ENCODE data around the gene CREG2. TPM values are rescaled to one million over a fixed set of nuclear protein-coding genes. Genes with fewer than 3 reads are reported as not detected.

CREG2 gene
- total RNA-seq, 1 experiment from 2014 or later, result not detected

DNA sequence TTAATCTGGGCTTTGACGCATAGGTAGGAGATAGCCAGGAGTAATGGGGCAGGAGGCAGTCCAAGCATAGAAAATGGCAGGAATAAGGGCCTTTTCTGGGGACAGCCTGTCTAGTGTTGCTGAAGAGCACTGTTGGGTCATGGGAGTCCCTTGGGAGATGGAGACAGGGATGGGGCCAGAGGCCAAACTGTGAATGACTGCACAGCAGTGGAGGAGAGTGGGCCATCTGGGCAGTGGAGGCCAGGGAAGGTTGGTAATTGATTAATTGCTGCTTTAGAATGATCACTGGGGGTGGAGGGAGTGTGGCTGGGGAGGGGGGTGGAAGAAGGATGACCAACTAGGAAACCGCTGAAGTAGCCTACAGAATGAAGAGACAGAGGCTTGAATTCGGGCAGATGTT lies 28.6 kb upstream of the CREG2 start:
- TF ChIP-seq, protein P1, sequence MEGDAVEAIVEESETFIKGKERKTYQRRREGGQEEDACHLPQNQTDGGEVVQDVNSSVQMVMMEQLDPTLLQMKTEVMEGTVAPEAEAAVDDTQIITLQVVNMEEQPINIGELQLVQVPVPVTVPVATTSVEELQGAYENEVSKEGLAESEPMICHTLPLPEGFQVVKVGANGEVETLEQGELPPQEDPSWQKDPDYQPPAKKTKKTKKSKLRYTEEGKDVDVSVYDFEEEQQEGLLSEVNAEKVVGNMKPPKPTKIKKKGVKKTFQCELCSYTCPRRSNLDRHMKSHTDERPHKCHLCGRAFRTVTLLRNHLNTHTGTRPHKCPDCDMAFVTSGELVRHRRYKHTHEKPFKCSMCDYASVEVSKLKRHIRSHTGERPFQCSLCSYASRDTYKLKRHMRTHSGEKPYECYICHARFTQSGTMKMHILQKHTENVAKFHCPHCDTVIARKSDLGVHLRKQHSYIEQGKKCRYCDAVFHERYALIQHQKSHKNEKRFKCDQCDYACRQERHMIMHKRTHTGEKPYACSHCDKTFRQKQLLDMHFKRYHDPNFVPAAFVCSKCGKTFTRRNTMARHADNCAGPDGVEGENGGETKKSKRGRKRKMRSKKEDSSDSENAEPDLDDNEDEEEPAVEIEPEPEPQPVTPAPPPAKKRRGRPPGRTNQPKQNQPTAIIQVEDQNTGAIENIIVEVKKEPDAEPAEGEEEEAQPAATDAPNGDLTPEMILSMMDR (IDR thresholded peaks at IDR 0.05; ENCODE audit: unreplicated experiment), result no peak
- Mint-ChIP-seq H3K27me3 (ENCODE audit: insufficient read depth, unreplicated experiment) (no peaks in the 10 kb centered on the region), H3K4me1 (ENCODE audit: insufficient read depth, unreplicated experiment) (peaks cover 6% of the 10 kb centered on the region), H3K4me3 (ENCODE audit: unreplicated experiment) (no peak overlapping the region), H3K9me3 (ENCODE audit: unreplicated experiment) (no peaks in the 10 kb centered on the region), H3K27ac (ENCODE audit: low read depth, unreplicated experiment) (no peak overlapping the region), H3K36me3 (ENCODE audit: insufficient read depth, unreplicated experiment) (no peaks in the 10 kb centered on the region)
- ChIA-PET CTCF (interaction anchor here (0.8 to 4.7 kb wide), 5 partner anchors 9 to 433 kb away, joined by 3 to 35 read pairs (median 4); no protein-coding TSS in a partner anchor), POLR2A (no interaction called here)
- no TSS peak for BruUV-seq (replicated peaks)
- DNase-seq (ENCODE audit: unreplicated experiment), result no peak
- intact Hi-C loops (cut with micrococcal nuclease), result loop anchor here (5.0 kb wide), 3 partner anchors 341 to 826 kb away; no protein-coding TSS in a partner anchor

DNA sequence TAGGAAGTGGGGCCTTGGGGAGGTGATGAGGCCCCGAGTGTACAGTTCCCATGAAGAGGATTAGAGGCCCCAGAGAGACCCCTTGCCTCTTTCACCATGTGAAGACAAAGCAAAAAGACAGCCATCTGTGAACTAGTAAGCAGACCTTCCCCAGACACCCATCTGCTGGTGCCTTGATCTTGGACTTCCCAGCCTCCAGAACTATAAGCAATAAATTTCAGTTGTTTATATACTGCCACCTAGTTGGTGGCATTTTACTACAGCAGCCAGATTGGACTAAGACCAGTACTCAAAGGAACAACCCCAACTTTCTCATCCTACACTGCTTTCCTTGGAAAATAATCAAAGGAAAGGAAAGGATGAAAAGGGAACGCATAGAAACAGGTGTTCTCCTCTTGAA lies 27.9 kb upstream of the CREG2 start:
- Mint-ChIP-seq H3K27me3 (ENCODE audit: insufficient read depth, unreplicated experiment) (no peaks in the 10 kb centered on the region), H3K27ac (ENCODE audit: low read depth, unreplicated experiment) (no peak overlapping the region), H3K9me3 (ENCODE audit: unreplicated experiment) (no peaks in the 10 kb centered on the region), H3K4me1 (ENCODE audit: insufficient read depth, unreplicated experiment) (peaks cover 6% of the 10 kb centered on the region), H3K4me3 (ENCODE audit: unreplicated experiment) (no peak overlapping the region), H3K36me3 (ENCODE audit: insufficient read depth, unreplicated experiment) (no peaks in the 10 kb centered on the region)
- intact Hi-C loops (cut with micrococcal nuclease), result loop anchor here (5.0 kb wide), 3 partner anchors 342 to 827 kb away; no protein-coding TSS in a partner anchor
- TF ChIP-seq, protein P1 (IDR thresholded peaks at IDR 0.05; ENCODE audit: unreplicated experiment), result no peak
- POLR2A ChIA-PET, result no interaction called here
- BruUV-seq (replicated peaks), result no TSS peak
- no peak for DNase-seq (ENCODE audit: unreplicated experiment)
- CTCF ChIA-PET, result interaction anchor here (0.8 to 2.0 kb wide), 4 partner anchors 20 to 434 kb away, joined by 3 to 5 read pairs (median 4); no protein-coding TSS in a partner anchor

DNA sequence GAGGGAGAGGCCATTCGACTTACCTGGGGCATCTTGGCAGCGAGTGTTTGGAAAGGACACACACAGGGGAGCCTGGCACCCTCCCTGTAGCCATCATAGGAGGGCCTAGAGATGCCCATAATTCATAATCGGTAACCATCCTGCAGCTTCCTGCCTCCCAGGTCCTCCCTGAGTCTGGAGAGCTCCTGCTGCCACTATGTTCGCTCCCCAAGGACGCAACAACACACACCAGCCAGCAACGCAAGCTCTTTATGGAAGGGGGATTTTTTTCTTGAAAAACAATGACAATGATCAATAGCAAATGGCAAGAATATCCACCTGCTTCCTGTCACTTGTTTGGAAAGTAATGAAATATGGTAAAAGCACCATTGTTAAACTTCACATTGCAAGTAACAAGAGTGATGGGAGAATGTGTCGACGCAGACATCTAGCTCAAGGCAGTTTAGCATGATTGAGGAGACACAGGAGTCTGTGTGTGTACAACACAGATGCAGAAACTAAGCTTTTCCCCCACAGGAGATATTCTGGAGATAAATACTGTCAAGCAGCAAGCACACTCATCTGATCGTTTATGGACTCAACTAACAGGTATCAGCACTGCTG lies 24.9 kb upstream of the CREG2 start:
- no TSS peak for BruUV-seq (replicated peaks)
- intact Hi-C loops (cut with micrococcal nuclease), result no loop called here

DNA sequence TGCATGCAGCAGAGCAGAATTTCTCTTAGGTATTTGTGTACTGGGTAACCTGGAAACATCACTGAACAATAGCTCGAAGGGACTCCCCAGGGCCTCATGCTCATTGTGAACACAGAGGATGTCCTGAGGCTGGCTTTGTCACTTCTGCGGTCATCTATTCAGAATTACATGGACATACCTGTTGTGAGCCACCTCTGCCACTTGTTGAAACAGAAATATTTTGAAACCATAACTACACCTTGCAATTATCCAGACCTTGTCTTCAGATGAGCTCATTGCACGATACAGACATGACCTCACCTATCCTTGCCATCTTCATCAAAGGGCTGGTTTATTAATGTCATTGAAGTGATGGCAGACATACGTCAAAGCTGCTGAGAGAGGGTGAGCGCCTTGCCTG lies 23.4 kb upstream of the CREG2 start:
- BruUV-seq (replicated peaks), result no TSS peak
- Mint-ChIP-seq H3K4me1 (ENCODE audit: insufficient read depth, unreplicated experiment) (no peaks in the 10 kb centered on the region), H3K27me3 (ENCODE audit: insufficient read depth, unreplicated experiment) (no peaks in the 10 kb centered on the region), H3K9me3 (ENCODE audit: unreplicated experiment) (no peaks in the 10 kb centered on the region), H3K4me3 (ENCODE audit: unreplicated experiment) (no peak overlapping the region), H3K36me3 (ENCODE audit: insufficient read depth, unreplicated experiment) (peaks cover 7% of the 10 kb centered on the region), H3K27ac (ENCODE audit: low read depth, unreplicated experiment) (no peak overlapping the region)
- ChIA-PET POLR2A (interaction anchor here (0.8 to 1.0 kb wide), 2 partner anchors 10 to 14 kb away, joined by 3 read pairs; no protein-coding TSS in a partner anchor), CTCF (interaction anchor here (0.6 to 2.9 kb wide), 3 partner anchors 8 to 109 kb away, joined by 3 to 12 read pairs (median 3); no protein-coding TSS in a partner anchor)
- TF ChIP-seq, protein P1 (IDR thresholded peaks at IDR 0.05; ENCODE audit: unreplicated experiment), result no peak
- DNase-seq (ENCODE audit: unreplicated experiment), result no peak
- intact Hi-C loops (cut with micrococcal nuclease), result no loop called here

More for the DNA sequence above, 24.9 kb upstream of the CREG2 start:
- peaks cover 7% of the 10 kb centered on the region for H3K36me3 Mint-ChIP-seq (ENCODE audit: insufficient read depth, unreplicated experiment)
- no peaks in the 10 kb centered on the region for H3K27me3 Mint-ChIP-seq (ENCODE audit: insufficient read depth, unreplicated experiment)
- H3K4me1 Mint-ChIP-seq (ENCODE audit: insufficient read depth, unreplicated experiment), result peaks cover 6% of the 10 kb centered on the region
- H3K27ac Mint-ChIP-seq (ENCODE audit: low read depth, unreplicated experiment), result no peak overlapping the region
- DNase-seq (ENCODE audit: unreplicated experiment), result no peak
- no peaks in the 10 kb centered on the region for H3K9me3 Mint-ChIP-seq (ENCODE audit: unreplicated experiment)
- ChIA-PET POLR2A (interaction anchor here (0.7 kb wide), 1 partner anchor 13 kb away, joined by 3 read pairs; no protein-coding TSS in a partner anchor), CTCF (interaction anchor here (0.5 kb wide), 1 partner anchor 131 kb away, joined by 3 read pairs; no protein-coding TSS in a partner anchor)
- TF ChIP-seq, protein P1 (IDR thresholded peaks at IDR 0.05; ENCODE audit: unreplicated experiment), result no peak
- no peak overlapping the region for H3K4me3 Mint-ChIP-seq (ENCODE audit: unreplicated experiment)
